Measurements from ENCODE around the gene DNM1L.

The DNM1L gene

DNA sequence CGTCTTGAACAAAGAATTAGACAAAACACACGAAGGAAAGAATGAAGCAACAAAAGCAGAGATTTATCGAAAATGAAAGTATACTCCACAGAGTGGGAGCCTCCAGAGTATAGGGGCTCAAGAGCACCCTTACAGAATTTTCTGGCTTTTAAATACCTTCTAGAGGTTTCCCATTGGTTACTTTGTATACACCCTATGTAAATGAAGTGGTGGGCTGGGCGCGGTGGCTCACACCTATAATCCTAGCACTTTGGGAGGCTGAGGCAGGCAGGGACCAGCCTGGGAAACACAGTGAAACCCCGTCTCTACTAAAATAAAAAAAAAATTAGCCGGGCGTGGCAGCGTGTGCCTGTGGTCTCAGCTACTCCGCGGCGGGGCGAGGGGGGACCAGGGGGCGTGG is 13.1 kb upstream of the DNM1L start:
- H3K9me3 ChIP-seq, result no peaks in the 10 kb centered on the region
- no peak for DNase-seq
- peak overlapping the region in 1 of 2 donors; percentile 25 for H3K4me3 ChIP-seq
- H3K4me1 ChIP-seq, result peaks cover 0 to 4% (median 0%) of the 10 kb centered on the region in 4 donors
- intact Hi-C loops (cut with DNase I; ENCODE audit: low total_unique reads), result no loop called here
- no peaks in the 10 kb centered on the region for H3K36me3 ChIP-seq
- TF ChIP-seq, protein P1, sequence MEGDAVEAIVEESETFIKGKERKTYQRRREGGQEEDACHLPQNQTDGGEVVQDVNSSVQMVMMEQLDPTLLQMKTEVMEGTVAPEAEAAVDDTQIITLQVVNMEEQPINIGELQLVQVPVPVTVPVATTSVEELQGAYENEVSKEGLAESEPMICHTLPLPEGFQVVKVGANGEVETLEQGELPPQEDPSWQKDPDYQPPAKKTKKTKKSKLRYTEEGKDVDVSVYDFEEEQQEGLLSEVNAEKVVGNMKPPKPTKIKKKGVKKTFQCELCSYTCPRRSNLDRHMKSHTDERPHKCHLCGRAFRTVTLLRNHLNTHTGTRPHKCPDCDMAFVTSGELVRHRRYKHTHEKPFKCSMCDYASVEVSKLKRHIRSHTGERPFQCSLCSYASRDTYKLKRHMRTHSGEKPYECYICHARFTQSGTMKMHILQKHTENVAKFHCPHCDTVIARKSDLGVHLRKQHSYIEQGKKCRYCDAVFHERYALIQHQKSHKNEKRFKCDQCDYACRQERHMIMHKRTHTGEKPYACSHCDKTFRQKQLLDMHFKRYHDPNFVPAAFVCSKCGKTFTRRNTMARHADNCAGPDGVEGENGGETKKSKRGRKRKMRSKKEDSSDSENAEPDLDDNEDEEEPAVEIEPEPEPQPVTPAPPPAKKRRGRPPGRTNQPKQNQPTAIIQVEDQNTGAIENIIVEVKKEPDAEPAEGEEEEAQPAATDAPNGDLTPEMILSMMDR (IDR thresholded peaks at IDR 0.05), result no peak
- H3K27ac ChIP-seq, result no peak overlapping the region
- no peaks in the 10 kb centered on the region for H3K27me3 ChIP-seq

DNA sequence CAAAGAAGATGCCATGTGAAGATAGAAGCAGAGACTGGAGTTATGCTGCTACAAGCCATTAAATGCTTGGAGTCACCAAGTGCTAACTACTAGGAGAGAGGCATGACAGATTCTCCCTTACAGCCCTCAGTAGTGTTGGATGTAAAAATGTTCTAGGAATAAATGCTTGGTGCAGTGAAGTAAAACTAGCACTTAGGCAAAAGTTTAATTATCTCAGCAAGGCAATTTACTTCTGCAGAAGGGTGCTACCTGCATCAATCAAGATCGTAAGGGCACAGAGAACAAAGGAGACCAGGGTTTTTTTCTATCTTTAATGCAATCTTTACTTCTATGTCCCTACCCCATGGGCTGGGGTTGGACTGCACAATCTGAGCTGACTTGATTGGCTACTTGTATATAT is 9.5 kb upstream of the DNM1L start:
- no peaks in the 10 kb centered on the region for H3K36me3 ChIP-seq
- no peak overlapping the region for H3K27ac ChIP-seq
- intact Hi-C loops (cut with DNase I; ENCODE audit: low total_unique reads), result no loop called here
- H3K27me3 ChIP-seq, result no peaks in the 10 kb centered on the region
- DNase-seq, result no peak
- no peaks in the 10 kb centered on the region for H3K4me1 ChIP-seq
- TF ChIP-seq, protein P1 (IDR thresholded peaks at IDR 0.05), result no peak
- H3K4me3 ChIP-seq, result no peak overlapping the region
- H3K9me3 ChIP-seq, result no peaks in the 10 kb centered on the region

DNA sequence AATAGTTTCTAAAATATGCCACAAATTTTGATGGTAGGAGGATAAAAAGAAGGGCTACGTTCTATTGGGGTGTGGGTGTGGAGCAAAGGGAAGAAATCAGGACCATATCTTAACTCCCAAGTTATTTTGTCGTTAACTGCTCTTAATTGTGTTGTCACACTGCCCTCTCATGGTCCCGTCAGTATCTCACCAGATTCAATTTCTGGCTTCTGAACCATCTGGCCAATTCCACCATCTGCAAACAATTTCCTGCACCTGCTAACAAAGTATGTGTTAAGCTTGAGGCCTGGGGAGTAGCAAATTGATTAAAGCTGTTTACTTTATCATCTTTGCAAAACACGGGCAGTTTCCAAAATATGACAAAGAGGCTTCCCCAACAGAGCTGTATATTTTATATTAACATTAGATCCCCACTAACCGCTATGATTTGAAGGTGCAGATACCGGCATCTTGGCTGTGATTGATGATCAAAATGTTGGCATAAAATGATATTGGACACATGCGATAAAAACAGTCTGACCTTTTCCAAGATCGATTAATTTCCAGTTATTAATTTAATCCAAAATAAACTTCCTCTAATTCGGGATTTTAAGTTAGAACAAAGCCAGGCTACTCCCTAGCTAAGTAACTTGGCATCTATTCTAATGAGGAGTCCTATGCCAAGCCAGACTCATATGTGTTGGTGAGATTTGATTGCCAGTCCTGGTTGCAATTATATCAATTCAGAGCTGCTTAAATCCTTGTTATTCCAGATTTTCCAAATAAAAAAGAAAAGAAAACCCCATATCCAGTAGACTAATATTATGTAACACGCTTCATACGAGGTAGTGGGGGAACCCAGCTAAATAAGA is 6.9 kb upstream of the DNM1L start:
- H3K4me1 ChIP-seq, result no peaks in the 10 kb centered on the region
- H3K36me3 ChIP-seq, result no peaks in the 10 kb centered on the region
- no peak overlapping the region for H3K27ac ChIP-seq
- no peaks in the 10 kb centered on the region for H3K9me3 ChIP-seq
- H3K27me3 ChIP-seq, result no peaks in the 10 kb centered on the region
- H3K4me3 ChIP-seq, result no peak overlapping the region
- intact Hi-C loops (cut with DNase I; ENCODE audit: low total_unique reads), result loop anchor here (2.0 to 10.0 kb wide), 2 partner anchors 307 to 567 kb away; partner anchors contain the start of gene BICD1
- DNase-seq, result peak in 1 of 2 donors; percentile 4
- TF ChIP-seq, protein P1 (IDR thresholded peaks at IDR 0.05), result peak; percentile 41 to 51

- intact Hi-C loops (cut with DNase I; ENCODE audit: low total_unique reads), result loop anchor here (10.0 kb wide), 1 partner anchor 575 kb away; the partner anchor contains the start of gene BICD1
- Histone ChIP-seq H3K4me1 (peaks cover 0 to 26% (median 8%) of the 10 kb centered on the region in 4 donors), H3K27ac (peak overlapping the region; percentile 92 to 94), H3K4me3 (peak overlapping the region; percentile 73 to 83), H3K9me3 (no peaks in the 10 kb centered on the region), H3K36me3 (no peaks in the 10 kb centered on the region), H3K27me3 (no peaks in the 10 kb centered on the region)
- TF ChIP-seq, protein P1 (IDR thresholded peaks at IDR 0.05), result no peak
- DNase-seq, result no peak
Measured at GRCh38 chr12:32679920-32680237, 778 bp downstream of the DNM1L start.

DNA sequence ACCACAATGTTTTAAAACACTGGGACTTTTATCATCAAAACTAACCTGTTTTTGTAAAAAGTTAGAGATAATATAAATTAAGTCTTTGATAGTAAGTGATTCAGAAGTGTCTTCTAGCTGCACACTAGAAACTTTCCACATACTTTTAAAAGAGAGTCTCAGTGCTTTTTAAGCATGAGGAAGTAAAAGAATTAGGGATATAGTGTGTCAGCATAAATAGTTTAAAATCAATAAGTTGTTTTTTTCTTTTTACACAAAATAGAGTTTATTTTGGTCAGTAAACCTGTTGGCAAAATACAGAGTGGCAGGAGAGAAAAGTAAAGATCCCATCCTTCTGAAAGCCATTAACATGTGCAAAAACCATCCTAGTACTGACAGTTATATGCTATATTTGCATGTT is 1.7 kb downstream of the DNM1L start:
- intact Hi-C loops (cut with DNase I; ENCODE audit: low total_unique reads), result no loop called here
- TF ChIP-seq, protein P1 (IDR thresholded peaks at IDR 0.05), result no peak
- H3K4me1 ChIP-seq, result peaks cover 0 to 26% (median 8%) of the 10 kb centered on the region in 4 donors
- H3K36me3 ChIP-seq, result peaks cover 0 to 4% (median 0%) of the 10 kb centered on the region in 3 donors
- peak overlapping the region; percentile 92 to 94 for H3K27ac ChIP-seq
- DNase-seq, result no peak
- H3K4me3 ChIP-seq, result peak overlapping the region; percentile 73 to 83
- H3K9me3 ChIP-seq, result no peaks in the 10 kb centered on the region
- H3K27me3 ChIP-seq, result no peaks in the 10 kb centered on the region

All from tibial artery (tissue), 4 donors.